Activated CD8-positive, alpha-beta memory T cell treated with anti-CD3 and anti-CD28 coated beads for 4 hours (primary cell): Measurements from ENCODE around the gene FER.
"Not testable (repeated sequence)": the region's sequence is repeated elsewhere in the genome, so short reads cannot be mapped to it uniquely, and the experiment has no call there.

ENCODE experiments used
- DNase-seq, 2 donors: peaks; one replicate each; pipeline ENCODE4 v3.0.0-alpha.2; 2020; ENCODE audit warnings: low read depth in 2 of 2

The FER gene

GRCh38 chr5:109121225-109121624 lies 373.5 kb downstream of the FER start:
- no peak for DNase-seq

DNA sequence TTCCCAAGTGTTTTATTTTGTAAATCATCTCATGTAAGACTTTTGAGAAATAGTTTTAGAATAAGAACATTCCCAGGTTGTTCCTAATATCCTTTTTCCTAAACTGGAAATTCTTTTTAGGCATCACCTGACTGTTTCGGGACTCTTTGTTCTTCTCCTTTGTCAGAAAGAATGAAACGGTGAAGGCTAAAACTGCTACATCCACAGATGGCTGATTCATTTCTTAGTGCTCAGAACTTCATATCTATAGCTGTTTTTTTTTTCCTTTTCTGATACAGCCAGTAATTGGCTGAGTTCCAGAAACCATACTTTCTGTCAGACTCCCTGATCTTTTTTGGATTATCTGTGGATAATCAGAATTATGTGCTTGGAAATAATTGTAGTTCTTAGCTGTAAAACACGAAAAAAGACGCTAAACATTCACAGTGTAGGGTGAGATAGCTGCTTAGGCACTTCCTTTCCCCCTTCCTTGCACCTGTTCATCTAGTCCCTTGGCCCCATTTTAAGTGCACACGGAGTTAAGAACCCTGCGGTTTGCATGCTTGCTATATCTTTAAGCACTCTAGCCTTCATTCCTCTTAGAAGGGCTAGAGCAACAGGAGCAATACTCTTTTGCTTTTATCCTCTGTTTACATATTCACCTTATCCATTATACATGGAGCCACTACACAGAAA lies 378.2 kb downstream of the FER start:
- DNase-seq, result no peak

DNA sequence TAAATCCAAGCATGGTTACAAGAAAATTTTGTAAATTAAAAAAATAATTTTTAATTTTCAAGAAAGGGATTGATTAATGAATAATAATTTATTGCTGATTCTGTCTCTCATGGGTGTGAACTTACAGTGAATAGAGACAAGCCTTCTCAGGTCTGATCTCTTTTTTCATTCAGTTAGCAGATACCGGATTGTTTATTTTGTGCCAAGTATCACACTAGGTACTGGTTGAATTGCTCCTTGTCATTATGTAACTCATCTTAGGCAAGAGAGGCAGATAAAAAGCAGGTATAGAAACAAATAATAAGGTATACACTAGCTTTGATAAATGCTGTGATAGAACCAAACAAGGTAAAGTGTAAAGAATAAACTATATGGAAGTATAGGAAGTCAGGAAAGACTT lies 378.8 kb downstream of the FER start:
- DNase-seq, result no peak

GRCh38 chr5:109136906-109137305 lies 389.2 kb downstream of the FER start:
- DNase-seq, result no peak

DNA sequence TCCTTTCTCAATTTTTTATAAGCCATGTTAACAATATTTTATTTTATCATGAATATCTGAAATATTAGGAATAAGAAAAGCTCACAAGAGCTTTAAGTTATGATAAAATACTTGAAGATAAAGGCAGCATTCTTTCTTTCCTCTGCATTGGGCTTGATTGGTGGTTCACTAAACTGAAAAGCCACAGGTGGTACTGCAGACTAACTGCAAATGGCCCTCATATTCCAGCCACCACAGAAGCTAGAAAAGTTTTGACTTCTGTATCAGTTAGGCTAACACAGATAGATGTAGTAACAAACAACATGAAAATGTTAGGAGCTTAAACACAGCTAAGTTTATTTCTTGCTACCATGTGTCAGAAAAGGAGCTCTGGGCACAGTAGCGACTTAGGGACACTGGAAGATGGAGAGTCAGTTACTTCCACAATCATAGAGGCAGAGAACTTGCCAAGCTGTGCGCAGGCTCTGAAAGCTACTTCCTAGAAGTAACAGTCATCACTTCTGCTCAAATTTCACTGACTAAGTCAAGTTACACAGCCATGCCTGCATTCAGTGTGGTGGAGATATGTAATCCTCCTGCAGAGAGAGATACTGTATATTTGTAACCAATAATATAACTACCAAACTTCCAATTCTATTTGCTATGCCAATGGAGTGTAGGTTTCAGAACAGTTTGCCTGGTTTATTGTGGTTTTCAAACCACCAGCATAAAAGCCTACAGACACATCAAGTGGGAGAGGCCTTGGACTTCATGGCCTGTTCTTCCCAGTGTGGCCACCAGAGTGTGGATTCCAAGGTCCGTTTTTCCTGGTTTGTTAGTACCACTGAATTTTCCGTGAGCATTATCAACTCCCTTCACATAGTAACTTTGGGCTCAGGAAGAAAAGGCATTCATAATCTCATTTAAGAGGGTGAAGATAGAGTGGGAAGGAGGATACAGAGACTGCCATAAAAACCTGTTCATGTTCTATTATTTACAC lies 393.8 kb downstream of the FER start:
- DNase-seq, result no peak

GRCh38 chr5:109143031-109143430 lies 395.3 kb downstream of the FER start:
- DNase-seq, result no peak

GRCh38 chr5:109145139-109145538 lies 397.4 kb downstream of the FER start:
- no peak for DNase-seq

GRCh38 chr5:109146591-109146990 lies 398.9 kb downstream of the FER start:
- DNase-seq, result no peak

DNA sequence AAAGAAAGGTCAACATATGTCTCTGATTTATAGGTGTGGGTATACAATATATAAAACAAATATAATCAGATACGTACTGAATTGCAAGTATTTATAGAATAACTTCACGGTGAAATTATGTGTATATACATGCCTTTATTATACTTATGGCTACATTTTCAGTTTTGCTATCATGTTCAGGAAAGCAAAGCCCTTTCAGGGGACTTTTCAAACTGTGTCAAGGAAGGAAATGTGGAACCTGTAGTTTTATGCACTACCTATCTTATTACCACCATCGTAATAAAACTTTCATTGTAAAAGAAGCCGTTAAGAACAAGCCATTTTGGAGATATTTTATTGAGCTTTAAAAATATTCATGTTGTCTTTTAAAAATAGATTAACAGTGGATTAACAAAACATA lies 404.9 kb downstream of the FER start:
- DNase-seq, result no peak

GRCh38 chr5:109155625-109156024 lies 407.9 kb downstream of the FER start:
- DNase-seq, result no peak

DNA sequence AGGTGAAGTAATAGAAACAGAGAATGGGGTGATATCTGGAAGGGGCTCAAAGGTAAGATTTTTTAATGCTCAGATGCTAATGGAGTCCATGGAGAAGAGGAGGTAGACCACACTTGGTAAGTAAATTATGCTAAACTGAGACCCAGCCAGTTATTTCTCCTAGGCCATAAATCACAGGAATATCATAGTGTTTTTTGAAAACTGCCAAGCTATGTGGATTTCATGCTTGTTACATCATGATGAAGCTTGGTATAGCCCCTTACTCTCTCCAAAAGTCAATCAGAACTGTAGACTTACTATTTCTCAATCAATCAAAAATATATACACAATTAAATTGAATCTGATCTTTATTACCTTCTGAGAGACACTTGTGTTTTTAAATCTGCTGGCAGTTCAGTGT lies 409.2 kb downstream of the FER start:
- no peak for DNase-seq

GRCh38 chr5:109160468-109160867 lies 412.8 kb downstream of the FER start:
- DNase-seq, result no peak

DNA sequence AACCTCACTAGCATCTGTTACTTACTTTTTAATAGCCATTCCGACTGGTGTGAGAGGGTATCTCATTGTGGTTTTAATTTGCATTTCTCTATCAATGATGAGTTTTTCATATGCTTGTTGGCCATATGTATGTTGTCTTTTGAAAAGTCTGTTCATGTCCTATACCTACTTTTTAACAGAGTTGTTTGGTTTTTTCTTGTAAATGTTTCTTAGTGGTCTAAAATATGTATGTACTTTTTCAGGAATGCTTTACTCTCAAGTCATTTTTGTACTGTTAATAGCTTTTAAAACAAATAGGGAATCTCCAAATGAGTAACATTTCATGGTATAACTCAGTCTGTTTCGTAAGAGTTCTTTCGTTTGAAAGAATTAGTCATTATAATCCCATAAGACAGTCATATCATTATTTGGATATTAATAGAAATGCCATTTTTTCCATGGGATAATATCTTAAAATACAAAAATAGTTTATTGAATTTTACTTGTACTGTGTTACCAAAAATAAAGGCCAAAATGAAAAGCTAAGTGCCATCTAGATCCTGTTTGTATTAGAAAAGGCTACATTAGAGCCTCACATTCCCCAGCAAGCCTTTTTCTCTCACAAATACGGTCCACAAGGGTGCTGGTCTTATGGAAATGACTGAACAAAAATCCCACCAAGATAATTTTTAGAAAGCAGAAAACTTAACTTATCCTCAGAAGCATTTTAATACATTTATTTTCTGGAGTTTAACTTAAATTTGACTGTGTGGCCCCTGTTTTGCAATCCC lies 414.4 kb downstream of the FER start:
- DNase-seq, result no peak

- DNase-seq, result no peak
Observed at GRCh38 chr5:109163336-109163735, 415.6 kb downstream of the FER start.

DNA sequence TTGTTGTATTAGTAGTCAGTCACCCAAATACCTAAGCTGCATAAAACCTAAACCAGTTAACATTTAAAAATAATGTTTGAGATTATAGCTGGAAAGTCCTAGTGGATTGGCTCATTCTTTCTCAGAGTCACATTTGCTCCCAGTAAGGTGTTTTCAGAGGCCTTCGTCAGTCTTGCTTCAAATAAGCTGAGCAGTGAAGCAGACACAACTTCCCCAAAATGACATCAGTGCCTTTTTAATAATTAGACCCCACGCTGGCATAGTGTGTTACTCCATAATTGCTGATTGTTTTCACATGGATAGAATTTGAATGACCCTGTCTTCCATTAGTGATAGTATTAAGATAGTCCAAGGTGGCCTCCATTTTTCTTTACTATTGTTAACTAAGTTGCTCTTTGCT lies 416.3 kb downstream of the FER start:
- no peak for DNase-seq

GRCh38 chr5:109167586-109167985 lies 419.9 kb downstream of the FER start:
- no peak for DNase-seq

DNA sequence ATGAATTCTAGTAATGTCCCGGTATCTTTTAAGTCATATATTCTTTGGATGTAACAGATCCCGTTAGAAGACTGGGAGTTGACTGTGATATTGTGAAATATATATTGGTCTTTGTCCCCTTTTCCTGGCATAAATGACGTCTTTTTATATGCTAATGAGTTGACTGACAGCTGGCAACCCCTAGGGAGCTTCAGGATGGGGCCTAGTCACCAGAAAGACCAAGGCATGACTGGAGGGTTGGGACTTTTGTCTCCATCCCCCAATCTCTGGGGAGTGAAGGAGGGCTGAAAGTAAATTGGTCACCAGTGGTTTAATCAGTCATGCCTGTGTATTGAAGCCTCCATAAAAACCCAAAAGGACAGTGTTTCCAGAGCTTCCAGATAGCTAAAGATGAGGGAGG lies 420.5 kb downstream of the FER start:
- no peak for DNase-seq

- no peak for DNase-seq
Observed at GRCh38 chr5:109170629-109171350, 423.1 kb downstream of the FER start.

GRCh38 chr5:109171437-109172073 lies 423.9 kb downstream of the FER start:
- DNase-seq, result not testable (repeated sequence)

- DNase-seq, result no peak
Observed at GRCh38 chr5:109173036-109173794, 425.5 kb downstream of the FER start.
